H1 (cell line): ENCODE measurements around the gene ARHGAP15.

Experiments used
- CBX5 ChIP-seq: fragments of 300-800, 300-1000 bp; sonication (generic); IDR thresholded peaks from 2 replicates; pipeline ENCODE4 v1.7.1; 2016; ENCODE audit warnings: antibody characterized with exemption, low read length, low read depth
- JUN ChIP-seq: IDR thresholded peaks from 2 replicates; pipeline ENCODE4 v1.6.1; 2011; ENCODE audit warnings: low read depth, mild to moderate bottlenecking, improper control_type of control experiment, low read length
- POLR2A ChIP-seq, 2 experiments: IDR thresholded peaks; 1 replicate in 1 of 2; 2 replicates in 1 of 2; pipeline ENCODE4 v1.6.1; 2011; ENCODE audit warnings: low read depth in 2 of 2, low read length in 2 of 2, mild to moderate bottlenecking in 2 of 2; ENCODE audit errors: control extremely low read depth in 1 of 2
- SAP30 ChIP-seq: fragments of 300-600 bp; sonication (generic); IDR thresholded peaks from 2 replicates; pipeline ENCODE4 v1.7.1; 2012; ENCODE audit warnings: low read length, moderate library complexity, mild to moderate bottlenecking, inconsistent platforms; ENCODE audit not compliant: insufficient read depth, insufficient replicate concordance
- TCF12 ChIP-seq: IDR thresholded peaks from 2 replicates; pipeline ENCODE4 v1.6.1; 2011; ENCODE audit warnings: low read depth, mild to moderate bottlenecking, low read length
- TEAD4 ChIP-seq: IDR thresholded peaks from 2 replicates; pipeline ENCODE4 v1.6.1; 2012; ENCODE audit warnings: low read depth, low read length, inconsistent platforms, mixed read lengths
- YY1 ChIP-seq: IDR thresholded peaks from 2 replicates; pipeline ENCODE4 v1.6.1; 2011; ENCODE audit warnings: low read depth, mild to moderate bottlenecking, low read length

- TF ChIP-seq TEAD4 (no peak), TCF12 (no peak), SAP30 (no peak), JUN (no peak), POLR2A (IDR thresholded peaks at IDR 0.05; ENCODE audit: control extremely low read depth in 1 of 2, low read depth in 2 of 2, low read length in 2 of 2) (no peak), CBX5 (no peak), YY1 (no peak)
These were observed 132.8 kb downstream of the ARHGAP15 start for GRCh38 chr2:143261986-143262385.
